Suprapubic skin (tissue), 4 donors: ENCODE results near the gene PORCN. TPM values are rescaled to one million over a fixed set of nuclear protein-coding genes. Genes with fewer than 3 reads are reported as not detected.

ENCODE experiments used
- DNase-seq, 2 donors: peaks; one replicate each; pipeline ENCODE4 v3.0.0-alpha.2; 2019; ENCODE audit warnings: low spot score in 2 of 2
- H3K27ac ChIP-seq: fragments of 200-600 bp; sonication (generic); one replicate; pipeline ENCODE4 v1.5.1; 2019
- H3K27me3 ChIP-seq: fragments of 200-600 bp; sonication (generic); one replicate; pipeline ENCODE4 v1.5.1; 2019
- H3K36me3 ChIP-seq: fragments of 200-600 bp; sonication (generic); one replicate; pipeline ENCODE4 v1.5.1; 2019
- H3K4me1 ChIP-seq: fragments of 200-600 bp; sonication (generic); one replicate; pipeline ENCODE4 v1.5.1; 2019
- H3K4me3 ChIP-seq: fragments of 200-600 bp; sonication (generic); one replicate; pipeline ENCODE4 v1.5.1; 2019; ENCODE audit warnings: mild to moderate bottlenecking
- H3K9me3 ChIP-seq: fragments of 200-600 bp; sonication (generic); one replicate; pipeline ENCODE4 v1.5.1; 2019
- CTCF ChIP-seq, 2 donors: fragments of 200-600 bp in 1 of 2; fragments of 450-650 bp in 1 of 2; sonication (generic) in 1 of 2; IDR thresholded peaks; one replicate each; pipeline ENCODE4 v1.5.1; 2016 to 2019; ENCODE audit warnings: antibody characterized with exemption in 2 of 2, mild to moderate bottlenecking in 1 of 2, moderate library complexity in 1 of 2
- EP300 ChIP-seq: sonication (generic); formaldehyde crosslinking; IDR thresholded peaks from one replicate; pipeline ENCODE4 v1.6.1; 2017; ENCODE audit warnings: antibody characterized with exemption
- POLR2A ChIP-seq, 2 donors: fragments of 450-650 bp; IDR thresholded peaks; one replicate each; pipeline ENCODE4 v1.6.1; 2017; ENCODE audit warnings: antibody characterized with exemption in 2 of 2, mild to moderate bottlenecking in 2 of 2, moderate library complexity in 2 of 2
- POLR2AphosphoS5 ChIP-seq, 3 donors: sonication (generic); formaldehyde crosslinking; IDR thresholded peaks; one replicate each; pipeline ENCODE4 v1.6.1; 2017; ENCODE audit warnings: antibody characterized with exemption in 3 of 3
- WGBS: methylation state at CpG from one replicate; pipeline ENCODE4 v1.1.5; 2018; 5-methylcytosine and 5-hydroxymethylcytosine counted together
- total RNA-seq, 4 donors: library from RNA; depleted of rRNA; stranded (reverse); fragments of >200 nt; gene quantifications; one replicate each; pipeline ENCODE4 v1.1.0, GENCODE V29; 2016

The PORCN gene
- 10 to 100 TPM; 16.7 to 34.5 (median 25.8) TPM for total RNA-seq

GRCh38 chrX:48508400-48509244 is at the start of gene PORCN:
TSS of gene PORCN (plus strand) at chrX:48508992. CDS start at chrX:48509821, 829 bp downstream.
- 51% methylated on average over 41 of the region's 65 CpGs for WGBS
- TF ChIP-seq POLR2A (IDR thresholded peaks at IDR 0.05) = no peak
- TF ChIP-seq POLR2AphosphoS5 (IDR thresholded peaks at IDR 0.05) = no peak
- TF ChIP-seq EP300 = no peak
- peak within 1 kb of the TSS; percentile 70 for H3K4me3 ChIP-seq
- H3K4me1 ChIP-seq = peaks cover 11% of the 10 kb centered on the region
- no peaks in the 10 kb centered on the region for H3K27me3 ChIP-seq
- peak within 1 kb of the TSS; percentile 67 for H3K27ac ChIP-seq
- no peaks in the 10 kb centered on the region for H3K9me3 ChIP-seq
- H3K36me3 ChIP-seq = no peaks in the 10 kb centered on the region
- peak; percentile 83 to 91 for DNase-seq

- Histone ChIP-seq H3K9me3 (no peaks in the 10 kb centered on the region), H3K27me3 (no peaks in the 10 kb centered on the region), H3K4me3 (no peak overlapping the region), H3K4me1 (no peaks in the 10 kb centered on the region), H3K27ac (no peak overlapping the region), H3K36me3 (no peaks in the 10 kb centered on the region)
- WGBS = 91% methylated on average over 6 of the region's 6 CpGs
- TF ChIP-seq POLR2A (IDR thresholded peaks at IDR 0.05) (no peak), EP300 (no peak), POLR2AphosphoS5 (IDR thresholded peaks at IDR 0.05) (no peak)
- DNase-seq = no peak
These were observed 49.3 kb upstream of the PORCN start for GRCh38 chrX:48459483-48459882.

GRCh38 chrX:48460031-48460430 is 48.8 kb upstream of the PORCN start:
- H3K27me3 ChIP-seq = no peaks in the 10 kb centered on the region
- H3K36me3 ChIP-seq = no peaks in the 10 kb centered on the region
- DNase-seq = no peak
- no peak overlapping the region for H3K4me3 ChIP-seq
- H3K9me3 ChIP-seq = no peaks in the 10 kb centered on the region
- 86% methylated on average over 3 of the region's 3 CpGs for WGBS
- TF ChIP-seq CTCF (IDR thresholded peaks at IDR 0.05) (no peak), POLR2AphosphoS5 (IDR thresholded peaks at IDR 0.05) (no peak), EP300 (no peak), POLR2A (IDR thresholded peaks at IDR 0.05) (no peak)
- no peak overlapping the region for H3K27ac ChIP-seq
- H3K4me1 ChIP-seq = no peaks in the 10 kb centered on the region

- Histone ChIP-seq H3K36me3 (no peaks in the 10 kb centered on the region), H3K9me3 (no peaks in the 10 kb centered on the region), H3K27ac (no peak overlapping the region), H3K4me1 (no peaks in the 10 kb centered on the region), H3K4me3 (no peak overlapping the region), H3K27me3 (no peaks in the 10 kb centered on the region)
- TF ChIP-seq POLR2AphosphoS5 (IDR thresholded peaks at IDR 0.05) (no peak), CTCF (IDR thresholded peaks at IDR 0.05) (no peak), POLR2A (IDR thresholded peaks at IDR 0.05) (no peak), EP300 (no peak)
- 89% methylated on average over 11 of the region's 11 CpGs for WGBS
- no peak for DNase-seq
These were observed 48.2 kb upstream of the PORCN start for GRCh38 chrX:48460606-48461005.

GRCh38 chrX:48461830-48462229 is 47.0 kb upstream of the PORCN start:
- DNase-seq = no peak
- no peak overlapping the region for H3K27ac ChIP-seq
- H3K4me3 ChIP-seq = no peak overlapping the region
- H3K27me3 ChIP-seq = no peaks in the 10 kb centered on the region
- WGBS = 68% methylated on average over 3 of the region's 6 CpGs
- H3K36me3 ChIP-seq = no peaks in the 10 kb centered on the region
- no peak for TF ChIP-seq EP300
- TF ChIP-seq POLR2AphosphoS5 (IDR thresholded peaks at IDR 0.05) = no peak
- TF ChIP-seq CTCF (IDR thresholded peaks at IDR 0.05) = no peak
- TF ChIP-seq POLR2A (IDR thresholded peaks at IDR 0.05) = no peak
- H3K4me1 ChIP-seq = no peaks in the 10 kb centered on the region
- no peaks in the 10 kb centered on the region for H3K9me3 ChIP-seq

GRCh38 chrX:48465336-48465933 is 43.4 kb upstream of the PORCN start:
- Histone ChIP-seq H3K27ac (no peak overlapping the region), H3K4me3 (no peak overlapping the region)

More at GRCh38 chrX:48465336-48465933, 43.4 kb upstream of the PORCN start:
- DNase-seq = no peak
- H3K4me1 ChIP-seq = peaks cover 3% of the 10 kb centered on the region
- H3K27me3 ChIP-seq = no peaks in the 10 kb centered on the region
- TF ChIP-seq POLR2AphosphoS5 (IDR thresholded peaks at IDR 0.05) = no peak
- no peak for TF ChIP-seq POLR2A (IDR thresholded peaks at IDR 0.05)
- no peak for TF ChIP-seq EP300
- TF ChIP-seq CTCF (IDR thresholded peaks at IDR 0.05) = no peak
- no peaks in the 10 kb centered on the region for H3K9me3 ChIP-seq
- H3K36me3 ChIP-seq = no peaks in the 10 kb centered on the region
- 60% methylated on average over 10 of the region's 10 CpGs for WGBS
